ENCODE measurements around the gene TMOD2.

TMOD2 gene

DNA sequence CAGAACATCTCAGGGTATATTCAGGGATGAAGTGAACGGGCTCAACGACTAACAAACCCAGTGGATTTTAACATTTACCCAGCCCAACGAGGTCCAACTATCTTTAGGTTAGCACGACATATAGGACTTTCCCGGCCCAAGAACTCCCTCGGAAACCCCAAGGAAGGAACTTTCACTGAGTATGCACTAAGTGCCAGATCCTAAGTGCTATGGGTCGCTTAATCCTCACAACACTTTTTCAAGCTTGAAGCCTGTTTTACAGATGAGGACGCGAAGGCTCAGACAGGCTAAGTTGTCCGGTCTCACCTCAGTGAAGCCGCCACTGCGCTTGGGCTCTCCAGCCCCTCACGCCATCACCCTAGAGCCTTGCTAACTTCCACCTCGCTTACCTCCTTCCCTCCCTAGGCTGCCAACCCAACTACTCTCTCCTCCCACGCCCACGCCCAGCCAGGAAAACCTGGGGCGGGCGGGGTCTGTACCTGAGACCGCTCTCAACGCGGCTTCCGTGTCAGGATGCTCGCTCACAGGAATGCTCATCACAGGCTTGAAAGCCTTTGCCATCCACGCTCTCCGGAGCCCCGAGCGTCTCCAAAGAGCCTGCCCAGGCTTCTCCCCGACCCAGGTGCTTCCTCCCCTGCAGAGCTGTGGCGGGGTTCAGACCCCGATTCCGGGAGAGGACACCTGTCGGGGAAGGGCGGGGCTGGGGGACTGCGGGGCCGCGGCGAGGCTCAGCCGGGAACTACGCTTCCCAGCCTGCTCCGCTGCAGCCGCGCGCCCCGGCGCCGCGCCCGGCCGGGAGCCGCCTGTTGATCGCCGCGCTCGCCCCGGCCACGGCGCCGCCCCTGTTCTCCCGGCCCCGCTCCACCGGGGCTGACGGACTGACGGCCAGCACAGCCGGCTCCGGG, at the start of gene TMOD2:
Gene TMOD2 (plus strand): TSS at position 806 of the 905 bp plus-strand sequence. CDS start 14,845 bp downstream, outside the sequence.
- DNase-seq, result peak; percentile 93

DNA sequence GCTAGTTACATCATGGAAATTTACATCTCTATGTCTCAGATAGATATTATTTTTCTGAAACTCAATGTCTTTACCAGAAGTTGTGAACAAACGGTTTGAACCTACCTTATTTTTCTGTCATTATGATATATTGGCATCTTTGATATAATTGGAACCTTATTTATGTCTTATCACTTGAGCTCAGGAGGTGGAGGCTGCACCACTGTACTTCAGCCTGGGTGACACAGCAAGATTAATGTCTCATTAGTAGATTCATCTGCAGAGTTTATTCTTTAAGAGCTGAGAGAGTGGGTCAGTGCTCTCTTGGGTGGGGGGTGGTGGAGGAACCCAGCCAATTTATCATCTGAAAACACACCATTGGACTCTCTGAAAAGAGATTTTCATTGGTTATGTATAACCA, 48.7 kb upstream of the TMOD2 start:
- DNase-seq, result no peak

DNA sequence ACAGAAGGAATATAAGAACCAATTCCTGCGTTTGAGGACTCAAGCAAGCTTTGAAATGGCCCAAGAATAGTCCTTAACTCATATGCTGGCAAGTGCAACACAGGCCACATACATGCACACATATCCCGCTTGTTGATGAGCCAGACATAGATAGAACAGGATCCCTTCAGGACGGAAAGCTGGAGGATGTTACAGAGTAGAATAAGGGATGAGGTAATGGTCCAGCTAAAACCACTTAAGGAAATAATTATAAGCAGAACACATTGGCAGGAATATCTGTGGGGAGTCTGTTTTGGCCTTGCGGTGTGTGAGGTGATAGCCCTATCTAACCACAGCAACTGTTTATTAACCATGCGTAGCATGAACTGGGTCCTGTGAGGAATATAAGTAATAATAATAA, 45.1 kb upstream of the TMOD2 start:
- peak; percentile 28 for DNase-seq

DNA sequence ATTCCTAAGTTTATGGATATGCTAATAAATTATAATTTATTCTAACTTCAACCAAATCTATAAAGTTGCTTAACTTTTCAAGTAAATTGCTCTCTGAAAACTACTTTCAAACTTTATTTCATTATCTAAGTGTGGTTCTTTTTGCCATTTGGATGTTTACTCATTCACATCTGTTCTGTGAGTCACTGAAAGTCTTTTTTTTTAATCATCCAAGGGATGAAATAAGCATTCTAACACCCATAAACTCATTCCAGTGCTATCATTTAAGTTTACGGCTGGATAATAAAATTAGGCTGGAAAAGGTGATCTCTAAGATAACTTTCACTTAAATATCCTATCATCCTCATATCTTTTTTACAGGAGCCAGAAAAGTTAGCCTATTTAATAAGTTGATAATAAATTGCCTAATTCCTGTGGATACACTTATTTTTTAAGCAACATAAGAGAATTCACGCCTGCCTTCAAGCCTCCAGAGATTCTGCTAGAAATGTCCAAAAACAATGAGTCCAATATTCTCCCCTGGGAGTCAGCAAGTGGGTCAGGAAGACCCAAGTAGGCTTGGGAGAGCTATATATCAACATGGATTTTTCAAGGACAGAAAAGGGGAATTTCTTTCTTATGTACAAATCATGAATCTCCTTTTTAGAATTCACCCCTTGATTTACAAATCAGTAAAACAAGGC, 44.3 kb upstream of the TMOD2 start:
- DNase-seq, result no peak

DNA sequence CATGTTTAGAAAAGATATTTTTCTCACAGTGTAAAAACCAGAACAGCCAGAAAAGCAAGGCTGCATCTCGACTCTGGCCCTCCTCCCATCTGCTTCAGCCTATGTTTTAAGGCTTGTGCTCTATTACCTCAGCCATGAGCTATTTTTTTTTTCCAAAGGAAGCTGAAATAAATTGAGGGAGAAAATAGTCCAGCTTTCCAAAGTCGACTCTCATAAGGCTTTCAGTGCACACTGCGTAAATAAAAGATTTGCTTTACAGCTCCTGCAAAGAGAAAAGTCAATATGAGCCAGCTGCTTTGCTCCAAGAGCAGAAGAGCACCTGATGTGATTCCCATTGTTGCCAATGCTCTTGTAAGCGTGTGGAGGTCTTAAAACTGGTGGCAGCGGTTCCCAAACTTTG, 43.4 kb upstream of the TMOD2 start:
- peak; percentile 89 for DNase-seq

DNA sequence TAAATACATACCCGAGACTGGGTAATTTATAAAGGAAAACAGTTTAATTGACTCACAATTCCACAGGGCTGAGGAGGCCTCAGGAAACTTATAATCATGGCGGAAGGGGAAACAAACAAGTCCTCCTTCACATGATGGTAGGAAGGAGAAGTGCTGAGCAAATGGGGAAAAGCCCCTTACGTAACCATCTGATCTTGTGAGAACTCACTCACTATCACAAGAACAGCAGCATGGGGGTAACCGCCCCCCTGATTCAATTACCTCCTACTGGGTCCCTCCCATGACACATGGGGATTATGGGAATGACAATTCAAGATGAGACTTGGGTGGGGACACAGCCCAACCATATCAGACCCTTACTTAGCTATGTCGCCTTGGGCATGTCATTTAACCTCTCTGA, 42.4 kb upstream of the TMOD2 start:
- no peak for DNase-seq

DNA sequence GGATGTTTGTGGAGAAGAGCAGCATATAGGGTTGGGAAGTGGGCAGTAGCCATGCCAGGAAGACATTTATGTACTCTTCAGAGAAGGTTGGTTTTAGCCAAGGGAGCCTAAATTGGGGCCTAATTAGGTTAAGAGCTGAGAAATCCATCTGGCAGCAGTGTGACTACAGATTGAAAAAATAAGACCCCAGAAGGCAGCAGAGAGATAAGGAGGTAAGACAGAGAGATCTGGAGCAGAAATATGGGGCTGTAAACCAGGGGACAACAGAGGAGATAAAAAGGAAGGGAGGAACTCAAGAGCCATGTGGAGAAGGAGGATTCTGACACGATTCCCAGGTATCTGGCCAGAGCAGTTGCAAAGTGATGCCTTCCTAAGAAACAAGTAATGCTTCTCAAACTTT, 37.2 kb upstream of the TMOD2 start:
- no peak for DNase-seq

DNA sequence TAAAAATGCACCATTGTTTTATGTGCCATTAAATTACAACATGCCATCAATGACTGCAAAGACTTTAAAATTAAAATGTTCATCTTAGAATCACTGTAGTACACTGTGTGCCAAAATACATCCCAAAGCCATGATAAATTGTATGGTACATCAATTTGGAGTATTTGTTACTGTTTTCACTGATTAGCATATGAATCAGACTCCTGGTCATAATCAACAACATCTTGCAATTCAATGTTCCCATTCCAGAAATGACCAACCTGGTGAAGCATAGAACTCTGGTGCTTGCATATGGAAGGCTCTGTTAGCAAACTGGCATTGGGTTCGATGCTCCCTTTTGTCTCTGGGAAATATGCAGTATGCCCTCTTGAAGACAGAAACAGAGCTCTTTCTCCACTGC, 36.5 kb upstream of the TMOD2 start:
- DNase-seq, result no peak

DNA sequence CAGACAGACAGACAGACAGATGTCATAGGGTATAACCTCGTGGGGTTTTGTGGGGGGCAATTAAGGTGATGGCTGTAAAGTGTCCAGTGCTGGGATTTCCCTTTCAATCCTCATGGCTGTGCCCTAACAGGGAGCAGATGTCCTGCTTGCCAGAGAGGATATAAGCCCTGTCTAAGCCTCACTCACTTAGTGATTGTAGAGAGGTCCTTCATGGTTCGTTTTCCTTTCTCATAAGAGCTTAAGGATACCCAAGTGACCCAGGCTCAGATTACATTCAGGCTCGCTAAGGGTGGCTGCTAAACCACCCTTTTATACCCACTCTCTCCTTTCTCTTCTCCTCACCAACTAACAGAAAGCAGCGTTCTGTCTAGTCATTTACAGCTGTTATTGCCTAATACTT, 33.2 kb upstream of the TMOD2 start:
- peak; percentile 36 for DNase-seq

DNA sequence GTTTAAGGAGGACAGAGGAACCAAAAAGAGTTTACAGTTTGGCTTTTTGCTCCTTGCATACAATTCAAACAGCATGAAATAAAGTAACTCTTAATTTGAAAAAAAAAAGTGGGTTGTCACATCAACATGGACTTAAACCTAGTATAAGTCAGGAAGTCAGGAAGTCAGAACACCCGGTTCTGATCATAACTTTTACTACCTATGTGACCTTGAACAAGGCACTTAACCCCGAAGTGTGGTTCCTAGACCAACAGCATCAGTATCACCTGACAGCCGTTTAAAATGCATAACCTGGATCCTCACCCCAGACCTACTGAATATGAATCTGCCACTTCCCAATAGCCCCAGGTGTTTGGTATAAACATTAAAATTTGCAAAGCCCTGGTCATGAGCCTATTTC, 32.7 kb upstream of the TMOD2 start:
- no peak for DNase-seq

DNA sequence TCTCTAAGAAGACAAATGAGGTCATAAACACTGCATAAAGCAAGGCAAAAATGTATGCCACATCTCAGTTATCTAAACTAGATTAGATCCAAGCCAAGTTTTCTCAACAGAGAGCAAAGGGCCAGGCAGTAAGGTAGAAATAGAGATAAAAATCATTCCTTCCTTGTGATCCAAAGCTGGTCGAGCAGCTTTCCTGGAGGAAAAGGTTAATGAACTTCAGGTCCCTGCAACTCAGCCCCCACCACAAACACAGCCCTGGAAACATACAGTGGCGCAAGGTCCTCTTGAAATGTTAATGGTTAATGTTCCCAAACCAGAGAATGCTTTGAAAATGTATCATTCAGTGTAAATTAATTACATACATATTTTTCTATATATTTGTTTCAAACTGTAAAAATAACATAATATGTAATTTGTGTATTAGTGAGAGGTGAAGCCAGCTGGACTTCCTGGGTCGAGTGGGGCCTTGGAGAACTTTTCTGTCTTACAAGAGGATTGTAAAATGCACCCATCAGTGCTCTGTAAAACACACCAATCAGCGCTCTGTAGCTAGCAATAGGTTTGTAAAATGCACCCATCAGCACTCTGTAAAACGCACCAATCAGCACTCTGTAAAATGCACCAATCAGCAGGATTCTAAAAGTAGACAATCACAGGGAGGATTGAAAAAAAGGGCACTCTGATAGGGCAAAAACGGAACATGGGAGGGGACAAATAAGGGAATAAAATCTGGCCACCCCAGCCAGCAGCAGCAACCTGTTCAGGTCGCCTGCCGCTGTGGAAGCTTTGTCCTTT, 31.0 kb upstream of the TMOD2 start:
- DNase-seq, result no peak

DNA sequence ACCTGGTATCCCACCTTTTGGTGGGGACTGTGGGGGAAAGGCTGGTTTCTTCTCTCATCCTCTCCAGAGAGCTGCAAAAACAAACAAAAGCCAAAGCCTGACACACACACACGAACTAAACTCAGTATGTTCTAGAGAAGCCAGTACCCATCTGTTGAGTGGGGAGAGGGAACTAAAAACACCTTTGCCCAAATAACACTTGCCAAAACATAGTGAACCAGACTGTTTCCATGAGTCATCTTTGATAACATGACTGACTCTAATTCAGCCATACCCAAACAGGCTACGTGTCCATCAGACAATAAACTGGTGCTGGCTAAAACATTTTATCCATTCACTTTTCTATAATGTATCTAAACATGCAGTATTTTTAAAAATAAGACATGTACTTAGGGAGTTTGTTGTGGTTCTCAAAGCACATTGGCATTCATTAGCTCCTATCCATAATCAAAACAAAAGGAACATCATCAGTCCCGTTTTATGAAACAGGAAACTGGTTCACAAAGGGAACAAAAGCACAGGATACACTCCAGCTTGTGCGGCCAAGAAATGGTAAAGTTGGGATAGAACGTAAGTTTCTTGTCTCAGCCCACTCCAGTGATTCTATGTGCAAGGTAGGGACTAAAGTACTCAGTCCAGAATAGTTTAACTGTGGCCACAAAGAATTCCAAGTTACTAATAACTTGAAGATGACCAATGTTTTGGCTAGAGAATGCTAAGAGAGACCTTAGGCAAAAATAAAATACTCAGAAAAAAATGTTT, 30.0 kb upstream of the TMOD2 start:
- no peak for DNase-seq

DNA sequence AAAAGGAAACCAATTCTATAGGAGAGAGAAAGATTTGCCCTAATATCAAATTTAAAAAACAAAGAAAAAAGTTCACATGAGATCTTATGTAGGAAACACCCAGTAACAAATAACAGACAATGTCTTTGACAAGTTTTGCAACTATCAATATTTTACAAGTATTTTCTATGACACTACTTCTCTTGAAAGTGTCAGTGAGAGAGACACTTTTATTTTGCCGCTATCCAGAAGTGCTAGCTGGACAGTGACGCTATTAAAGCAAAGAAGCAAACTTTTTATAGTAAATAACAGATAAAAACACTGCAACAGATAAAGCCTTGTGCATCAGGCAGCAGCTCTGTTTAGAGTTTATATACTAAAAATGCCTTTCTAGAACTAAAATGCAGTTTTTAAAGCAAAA, 27.2 kb upstream of the TMOD2 start:
- DNase-seq, result no peak

DNA sequence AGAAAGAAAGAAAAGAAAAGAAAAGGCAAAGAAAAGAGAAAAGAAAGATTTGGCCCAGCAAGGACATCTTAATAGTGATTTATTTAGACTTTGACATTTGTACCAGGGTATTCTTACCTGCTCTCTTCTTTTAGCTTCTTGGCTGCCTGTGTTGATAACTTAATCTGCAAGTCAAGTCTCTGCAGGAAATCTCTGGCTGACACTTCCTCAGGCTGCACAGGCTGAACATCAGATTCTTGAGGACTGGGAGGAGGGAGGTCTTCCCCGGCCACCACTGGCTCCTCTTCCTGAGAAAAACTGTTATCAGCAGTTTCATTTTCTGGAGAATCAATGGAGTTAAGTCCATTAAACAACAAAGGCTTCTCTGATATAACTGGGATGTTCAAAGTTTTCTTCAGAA, 26.7 kb upstream of the TMOD2 start:
- DNase-seq, result no peak

DNA sequence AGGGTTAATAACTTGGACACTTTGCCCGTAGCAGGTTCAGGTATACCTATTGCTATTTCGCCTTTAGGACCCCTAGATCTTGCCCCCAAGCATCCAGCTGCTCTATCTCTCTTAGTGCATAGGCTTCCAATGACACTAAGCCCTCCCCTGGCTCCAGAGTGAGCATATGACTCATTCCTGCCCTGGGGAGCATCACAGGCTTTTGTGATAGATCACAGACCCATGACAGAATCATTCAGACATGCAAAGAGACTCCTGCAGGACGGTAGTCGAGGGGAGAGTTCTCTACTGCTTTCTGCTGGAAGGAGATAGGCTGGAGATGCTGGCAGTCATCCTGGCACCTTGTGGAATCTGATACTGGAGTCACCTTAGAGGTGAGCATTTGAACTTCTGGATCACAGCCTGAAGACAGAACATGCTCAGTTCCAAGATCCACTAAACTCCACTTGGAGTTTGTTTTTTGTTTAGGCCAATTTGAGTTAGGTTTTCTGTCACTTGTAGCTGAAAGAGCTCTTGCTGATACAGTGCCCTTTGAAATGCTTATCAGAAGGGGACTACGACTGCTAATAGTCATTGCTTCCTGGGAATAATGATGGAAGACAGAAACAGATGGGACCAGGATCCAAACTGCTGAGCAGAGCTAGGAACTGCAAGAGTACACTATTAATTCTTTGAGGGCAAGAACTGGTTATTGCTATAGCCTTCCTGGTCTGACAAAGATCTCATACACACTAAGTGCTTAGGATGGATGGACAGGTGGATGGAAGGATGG, 24.9 kb upstream of the TMOD2 start:
- DNase-seq, result peak; percentile 97

DNA sequence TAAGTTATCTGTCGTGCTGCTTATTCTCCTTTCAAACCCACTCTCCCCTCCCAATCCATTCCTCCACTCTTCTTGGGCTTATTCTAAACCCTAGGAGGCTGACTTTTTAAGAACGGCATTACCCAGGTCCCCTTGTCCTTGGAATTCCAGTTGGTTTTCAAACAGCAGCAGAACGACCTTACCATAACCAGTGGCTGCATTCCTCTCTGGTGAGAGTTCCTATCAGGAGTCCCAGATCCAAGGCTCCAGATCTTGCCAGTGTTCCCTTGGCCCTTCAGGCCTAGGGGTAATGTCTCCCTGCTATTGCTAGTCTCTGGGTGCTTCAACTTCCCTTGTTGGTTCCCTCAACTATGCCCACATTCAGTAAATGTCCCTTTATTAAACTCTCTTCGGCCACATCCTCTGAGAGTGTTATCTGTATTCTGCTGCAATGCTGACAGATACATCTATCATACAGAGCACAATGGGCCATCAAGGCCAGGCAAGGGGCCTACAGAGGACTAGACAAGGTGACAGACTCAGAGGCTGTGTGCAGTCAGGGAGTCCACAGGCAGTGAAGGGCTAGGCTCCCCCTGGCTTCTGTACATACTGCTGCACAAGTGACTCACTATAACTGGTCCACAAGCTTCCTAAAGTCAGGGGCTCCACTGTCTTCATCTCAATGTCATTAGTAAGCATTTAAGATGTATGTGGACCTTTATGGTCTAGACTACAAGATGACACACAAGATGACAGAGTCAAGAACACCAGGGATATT, 24.1 kb upstream of the TMOD2 start:
- peak; percentile 54 for DNase-seq

DNA sequence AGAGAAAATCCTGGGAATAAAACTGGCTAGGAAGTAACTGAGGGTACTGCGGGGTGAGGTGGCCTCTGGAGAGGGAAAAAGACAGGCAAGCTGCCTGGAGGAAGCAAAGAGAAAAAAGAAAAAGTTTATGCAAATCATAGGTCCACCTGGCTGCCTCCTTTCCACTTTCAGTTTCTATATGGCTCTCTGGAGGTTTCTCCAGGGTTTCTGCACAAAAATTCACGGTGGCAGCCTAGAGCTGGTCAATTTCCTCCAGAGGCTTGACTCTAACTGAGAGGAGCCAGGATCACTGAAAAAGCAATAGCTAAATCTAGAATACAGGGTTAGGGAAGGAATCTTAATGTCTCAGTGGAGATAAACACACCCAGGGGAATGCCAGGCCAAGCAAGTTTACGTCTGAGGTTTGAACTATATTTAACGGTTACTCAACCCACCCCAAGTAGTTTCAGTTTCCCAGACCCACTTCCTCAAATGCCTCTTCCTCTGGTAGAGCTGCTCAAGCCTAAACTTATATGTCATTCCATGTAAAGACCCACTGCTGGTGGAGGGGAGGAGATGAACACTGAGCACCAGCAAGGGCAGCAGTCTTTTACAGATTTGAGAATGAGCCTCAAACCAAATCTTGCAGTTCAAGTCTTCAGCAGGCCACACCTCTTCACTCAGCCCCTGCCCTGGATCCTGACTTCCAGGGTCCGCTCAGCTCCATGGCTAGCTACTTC, 19.7 kb upstream of the TMOD2 start:
- no peak for DNase-seq

DNA sequence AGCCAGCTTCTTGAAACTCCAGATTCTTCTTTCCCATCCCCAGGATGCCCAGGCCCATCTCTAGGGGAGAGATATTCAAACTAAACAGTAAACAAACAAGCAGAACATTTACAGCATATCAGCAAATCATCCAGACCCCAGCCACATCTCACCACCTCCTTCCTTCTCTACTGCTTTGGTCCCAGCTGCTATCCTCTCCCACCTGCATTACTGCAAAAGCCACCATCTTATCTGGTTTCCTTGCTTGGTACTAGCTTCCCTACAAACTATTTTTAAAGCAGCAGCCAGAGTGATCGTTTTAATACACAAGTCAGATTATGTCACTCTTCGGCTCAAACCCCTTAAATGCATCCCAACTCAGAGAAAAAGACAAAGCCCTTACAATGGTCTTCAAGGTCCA, 18.8 kb upstream of the TMOD2 start:
- no peak for DNase-seq

DNA sequence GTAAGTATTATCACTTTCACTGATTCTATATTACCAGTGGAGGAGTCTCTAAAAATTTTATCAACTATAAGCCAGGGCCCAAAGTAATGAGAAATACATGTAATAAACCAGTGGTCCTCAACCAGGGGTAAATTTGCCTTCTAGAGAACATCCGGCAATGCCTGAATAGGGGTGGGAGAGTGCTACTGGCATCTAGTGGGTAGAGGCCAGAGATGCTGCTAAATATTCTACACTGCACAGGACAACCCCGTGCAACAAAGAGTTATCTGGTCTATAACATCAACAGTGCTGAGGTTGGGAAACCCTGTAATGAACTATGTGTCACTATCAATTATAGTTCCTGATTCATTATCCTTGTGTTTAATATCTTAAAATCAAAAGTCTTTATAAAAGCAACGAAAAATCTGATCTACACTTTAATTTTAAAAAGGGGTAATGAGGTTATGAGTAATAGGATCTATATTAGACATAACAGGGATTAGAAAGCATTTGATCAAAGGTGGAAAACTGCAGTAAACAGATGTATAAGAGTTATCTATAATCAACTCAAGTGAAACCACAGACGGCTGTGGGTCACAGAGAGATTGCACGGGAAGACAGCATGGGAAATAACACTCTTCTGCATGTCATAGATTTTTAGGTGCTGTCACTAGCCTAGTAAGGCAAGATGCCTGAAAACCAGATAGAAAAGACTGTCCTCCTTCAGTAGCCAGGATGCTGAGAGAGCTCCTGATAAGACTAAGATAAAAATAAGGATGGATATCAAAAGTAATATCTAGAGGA, 16.0 kb upstream of the TMOD2 start:
- peak; percentile 38 for DNase-seq

DNA sequence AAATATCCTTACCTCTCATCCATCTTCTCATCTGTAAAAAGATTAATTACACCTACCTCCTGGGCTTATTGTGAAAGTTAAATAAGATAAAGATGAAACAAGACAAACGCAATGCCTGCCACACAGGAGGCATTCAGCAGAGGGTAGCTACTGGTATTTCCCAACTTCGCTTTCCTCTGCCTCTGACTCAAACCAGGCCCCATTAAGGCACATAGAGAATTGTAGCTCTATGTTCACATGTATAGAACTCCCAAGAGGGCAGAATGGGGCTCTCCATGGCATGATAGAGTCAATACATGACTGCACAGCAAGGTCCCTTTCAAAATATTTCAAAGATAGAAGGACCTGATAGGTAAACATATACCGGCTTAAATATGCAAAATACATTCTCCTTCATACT, 15.3 kb upstream of the TMOD2 start:
- DNase-seq, result peak; percentile 60
